ENCODE data around the gene CDH23.

- TF ChIP-seq CTCF (IDR thresholded peaks at IDR 0.05; ENCODE audit: low read length) (no peak), EZH2phosphoT487 (IDR thresholded peaks at IDR 0.05; ENCODE audit: low read length) (no peak)
Observed at GRCh38 chr10:71509444-71509843, 112.7 kb downstream of the CDH23 start.

Data from MM.1S (cell line).